CD14-positive monocyte (primary cell): ENCODE measurements around the gene ABCC3. TPM values are rescaled to one million over a fixed set of nuclear protein-coding genes. Genes with fewer than 3 reads are reported as not detected.

ENCODE experiments used
- DNase-seq, 3 donors: peaks; one replicate each; pipeline ENCODE4 v3.0.0-alpha.2; 2011 to 2022
- H2AFZ ChIP-seq: 2 replicates; pipeline ENCODE4 v1.6.0; 2012; ENCODE audit warnings: mild to moderate bottlenecking, low read depth, low read length, inconsistent platforms; ENCODE audit not compliant: insufficient read depth, poor library complexity, severe bottlenecking
- H3K27ac ChIP-seq, 2 donors: 1 replicate in 1 of 2; 2 replicates in 1 of 2; pipeline ENCODE4 v1.5.1; 2012 to 2013; ENCODE audit warnings: low read length in 2 of 2, control low read depth in 1 of 2, inconsistent platforms in 1 of 2, low read depth in 1 of 2, mild to moderate bottlenecking in 1 of 2
- H3K27me3 ChIP-seq, 2 donors: one replicate each; pipeline versions ENCODE4 v1.6.0 to v1.6.1; 2011 to 2013; ENCODE audit warnings: low read length in 2 of 2; ENCODE audit not compliant: control insufficient read depth in 2 of 2, insufficient read depth in 2 of 2
- H3K36me3 ChIP-seq, 2 donors: replicated peaks in 1 of 2; 1 replicate in 1 of 2; 2 replicates in 1 of 2; pipeline versions ENCODE4 v1.5.1 to v1.6.1; 2012 to 2013; ENCODE audit warnings: low read length in 2 of 2, control low read depth in 1 of 2, inconsistent platforms in 1 of 2, mild to moderate bottlenecking in 1 of 2; ENCODE audit not compliant: insufficient read depth in 2 of 2, control insufficient read depth in 1 of 2
- H3K4me1 ChIP-seq, 2 donors: 1 replicate in 1 of 2; 2 replicates in 1 of 2; pipeline versions ENCODE4 v1.5.1 to v1.6.1; 2012 to 2013; ENCODE audit warnings: low read length in 2 of 2, control low read depth in 1 of 2, inconsistent platforms in 1 of 2, mild to moderate bottlenecking in 1 of 2, moderate library complexity in 1 of 2; ENCODE audit not compliant: insufficient read depth in 2 of 2, control insufficient read depth in 1 of 2
- H3K4me2 ChIP-seq: replicated peaks from 2 replicates; pipeline ENCODE3; 2012; ENCODE audit warnings: low read length, moderate library complexity, mild to moderate bottlenecking; ENCODE audit not compliant: poor library complexity, severe bottlenecking; ENCODE audit errors: extremely low read depth
- H3K4me3 ChIP-seq, 3 experiments: fragments of 200-600 bp in 1 of 3; sonication (generic) in 1 of 3; replicated peaks in 1 of 3; 1 replicate in 2 of 3; 2 replicates in 1 of 3; pipeline ENCODE4 v1.5.1; 2011 to 2013; ENCODE audit warnings: low read length in 3 of 3, mild to moderate bottlenecking in 3 of 3, control low read depth in 2 of 3, low read depth in 2 of 3, inconsistent platforms in 1 of 3, moderate library complexity in 1 of 3
- H3K79me2 ChIP-seq: 2 replicates; pipeline ENCODE4 v1.6.0; 2012; ENCODE audit warnings: mild to moderate bottlenecking, control low read depth, inconsistent platforms, low read length, moderate library complexity; ENCODE audit not compliant: insufficient read depth
- H3K9ac ChIP-seq: 2 replicates; pipeline ENCODE4 v1.6.0; 2017; ENCODE audit warnings: low read length, mild to moderate bottlenecking; ENCODE audit not compliant: insufficient read depth, poor library complexity, severe bottlenecking
- H3K9me3 ChIP-seq, 2 donors: replicated peaks in 1 of 2; 1 replicate in 1 of 2; 2 replicates in 1 of 2; pipeline versions ENCODE4 v1.5.1 to v1.6.1; 2012 to 2013; ENCODE audit warnings: low read length in 2 of 2, control low read depth in 1 of 2; ENCODE audit not compliant: control insufficient read depth in 1 of 2, insufficient read depth in 1 of 2
- H4K20me1 ChIP-seq: 2 replicates; pipeline ENCODE4 v1.6.0; 2012; ENCODE audit warnings: mild to moderate bottlenecking, low read length, control low read depth, moderate library complexity; ENCODE audit not compliant: insufficient read depth
- H3K27ac Mint-ChIP-seq, 7 donors: one replicate each; pipeline ENCODE4 v1.8.0; 2020; ENCODE audit warnings: mild to moderate bottlenecking in 7 of 7, mixed read lengths in 7 of 7, moderate library complexity in 6 of 7, inconsistent platforms in 2 of 7
- H3K27me3 Mint-ChIP-seq, 3 donors: one replicate each; pipeline ENCODE4 v1.8.0; 2021 to 2022; ENCODE audit warnings: low read depth in 3 of 3, mild to moderate bottlenecking in 3 of 3, mixed read lengths in 3 of 3, moderate library complexity in 3 of 3, inconsistent platforms in 1 of 3
- H3K36me3 Mint-ChIP-seq, 2 donors: one replicate each; pipeline ENCODE4 v1.8.0; 2020; ENCODE audit warnings: mixed read lengths in 2 of 2, inconsistent platforms in 1 of 2, mild to moderate bottlenecking in 1 of 2
- H3K4me1 Mint-ChIP-seq: one replicate; pipeline ENCODE4 v1.8.0; 2020; ENCODE audit warnings: mild to moderate bottlenecking, mixed read lengths
- H3K4me3 Mint-ChIP-seq, 2 donors: one replicate each; pipeline ENCODE4 v1.8.0; 2020; ENCODE audit warnings: mild to moderate bottlenecking in 2 of 2, mixed read lengths in 2 of 2, moderate library complexity in 1 of 2
- H3K9me3 Mint-ChIP-seq, 7 donors: one replicate each; pipeline ENCODE4 v1.8.0; 2020 to 2022; ENCODE audit warnings: mixed read lengths in 7 of 7, mild to moderate bottlenecking in 6 of 7, moderate library complexity in 6 of 7, inconsistent platforms in 2 of 7
- CTCF ChIP-seq: fragments of 200-600 bp; IDR thresholded peaks from one replicate; pipeline ENCODE4 v1.8.0; 2022; ENCODE audit warnings: antibody characterized with exemption, mild to moderate bottlenecking
- WGBS: methylation state at CpG from one replicate; pipeline ENCODE4 v1.1.5; 2013; ENCODE audit warnings: missing lambda C conversion rate; ENCODE audit not compliant: insufficient coverage; 5-methylcytosine and 5-hydroxymethylcytosine counted together
- intact Hi-C, 2 donors: fragments of 100-400 bp; cut with micrococcal nuclease; formaldehyde crosslinking; loops; one replicate each; pipeline versions ENCODE4 v1.15.0 to v1.15.1; 2023
- polyA plus RNA-seq, 3 donors: library from polyadenylated mRNA; depleted of rRNA in 1 of 3; unstranded in 2 of 3; stranded (reverse) in 1 of 3; fragments of 300-500 nt in 2 of 3; fragments of >200 nt in 1 of 3; fragmentation: Illumina TruSeq in 2 of 3; gene quantifications; 1 replicate in 2 of 3; 2 replicates in 1 of 3; pipeline ENCODE4 v1.2.3, GENCODE V29; 2012 to 2021

The ABCC3 gene
- polyA plus RNA-seq, 3 donors: 2.7 to 74.5 (median 11.4) TPM

GRCh38 chr17:50604513-50604912 is 30.2 kb upstream of the ABCC3 start:
- no peak for TF ChIP-seq CTCF
- H3K27ac Mint-ChIP-seq: no peak overlapping the region
- Histone ChIP-seq H3K27me3 (peaks cover 0 to 18% of the 10 kb centered on the region in 2 donors), H3K27ac (no peak overlapping the region), H3K9ac (no peak overlapping the region), H3K79me2 (no peaks in the 10 kb centered on the region), H3K9me3 (no peaks in the 10 kb centered on the region), H4K20me1 (no peaks in the 10 kb centered on the region), H3K4me1 (no peaks in the 10 kb centered on the region), H3K4me2 (no peak overlapping the region), H3K4me3 (no peak overlapping the region), H3K36me3 (no peaks in the 10 kb centered on the region), H2AFZ (no peak overlapping the region)
- DNase-seq: no peak
- peaks cover 16% of the 10 kb centered on the region for H3K4me1 Mint-ChIP-seq
- no peaks in the 10 kb centered on the region for H3K9me3 Mint-ChIP-seq
- intact Hi-C loops: no loop called here
- peak overlapping the region in 1 of 2 donors; percentile 56 for H3K4me3 Mint-ChIP-seq
- 11% methylated on average over 13 of the region's 13 CpGs for WGBS
- H3K36me3 Mint-ChIP-seq: no peaks in the 10 kb centered on the region
- H3K27me3 Mint-ChIP-seq: peaks cover 26 to 50% (median 30%) of the 10 kb centered on the region in 3 donors

GRCh38 chr17:50605429-50605828 is 29.3 kb upstream of the ABCC3 start:
- H3K4me2 ChIP-seq: no peak overlapping the region
- no peak overlapping the region for H3K9ac ChIP-seq
- no peaks in the 10 kb centered on the region for H4K20me1 ChIP-seq
- TF ChIP-seq CTCF: no peak
- H2AFZ ChIP-seq: no peak overlapping the region
- H3K36me3 Mint-ChIP-seq: no peaks in the 10 kb centered on the region
- peak overlapping the region in 1 of 2 donors; percentile 27 for H3K4me3 Mint-ChIP-seq
- DNase-seq: no peak
- no peak overlapping the region for H3K27ac ChIP-seq
- H3K27me3 Mint-ChIP-seq: peaks cover 27 to 54% (median 30%) of the 10 kb centered on the region in 3 donors
- H3K9me3 ChIP-seq: no peaks in the 10 kb centered on the region
- H3K4me1 ChIP-seq: no peaks in the 10 kb centered on the region
- 71% methylated on average over 1 of the region's 10 CpGs for WGBS
- no peak overlapping the region for H3K27ac Mint-ChIP-seq
- H3K79me2 ChIP-seq: no peaks in the 10 kb centered on the region
- H3K4me1 Mint-ChIP-seq: peaks cover 16% of the 10 kb centered on the region
- intact Hi-C loops: no loop called here
- H3K27me3 ChIP-seq: peaks cover 0 to 18% of the 10 kb centered on the region in 2 donors
- no peaks in the 10 kb centered on the region for H3K36me3 ChIP-seq
- no peak overlapping the region for H3K4me3 ChIP-seq
- H3K9me3 Mint-ChIP-seq: no peaks in the 10 kb centered on the region
